Activated T-cell treated with anti-CD3 and anti-CD28 coated beads, Interleukin-2, amount 50 U/mL, for 4 hours (primary cell): ENCODE data around the gene TCIRG1. TPM values are rescaled to one million over a fixed set of nuclear protein-coding genes. Genes with fewer than 3 reads are reported as not detected.
A peak's percentile ranks its signal among the peaks of the same experiment; 100 is the strongest.

Source experiments
- ATAC-seq, 2 donors: fragments of 200-7000 bp; cut with Tn5 transposase; one replicate each; pipeline ENCODE4 v1.10.0; 2021
- DNase-seq: peaks from one replicate; pipeline ENCODE4 v3.0.0-alpha.2; 2020
- H3K27me3 Mint-ChIP-seq: one replicate; pipeline ENCODE4 v1.8.0; 2021; ENCODE audit warnings: low read depth, mixed read lengths
- H3K36me3 Mint-ChIP-seq: one replicate; pipeline ENCODE4 v1.8.0; 2022; ENCODE audit warnings: mixed read lengths; ENCODE audit not compliant: insufficient read depth
- H3K4me1 Mint-ChIP-seq: one replicate; pipeline ENCODE4 v1.8.0; 2021; ENCODE audit warnings: low read depth, mixed read lengths
- H3K4me3 Mint-ChIP-seq: one replicate; pipeline ENCODE4 v1.8.0; 2021; ENCODE audit warnings: mild to moderate bottlenecking, moderate library complexity, mixed read lengths
- H3K9me3 Mint-ChIP-seq: one replicate; pipeline ENCODE4 v1.8.0; 2021; ENCODE audit warnings: mixed read lengths
- total RNA-seq, 3 donors: library from RNA; stranded (reverse); gene quantifications; one replicate each; pipeline ENCODE4 v1.2.1, GENCODE V29; 2021

The TCIRG1 gene
- total RNA-seq, 3 donors from 2014 or later = 87.0 to 109 (median 101) TPM

DNA sequence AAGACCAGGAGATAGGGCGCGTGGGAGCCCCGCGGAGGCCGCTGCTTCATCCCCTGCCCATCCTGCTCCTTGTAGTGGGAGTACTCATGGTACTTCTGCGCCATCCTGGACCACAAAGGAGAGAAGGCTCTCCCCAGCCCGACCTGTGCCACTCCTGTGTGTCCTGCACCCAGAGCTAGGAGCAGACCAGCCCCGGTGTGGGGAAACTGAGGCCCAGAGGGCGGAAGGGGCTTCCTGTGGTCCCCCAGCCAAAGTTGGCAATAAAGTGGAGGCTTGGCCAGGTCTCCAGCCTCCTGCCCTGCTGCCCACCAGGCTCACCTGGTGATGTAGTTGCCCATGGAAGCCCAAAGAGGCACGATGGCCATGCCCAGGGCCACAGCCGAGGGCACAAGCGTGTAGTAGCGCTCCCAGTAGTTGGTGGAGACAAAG, 39.6 kb upstream of the TCIRG1 start:
- peaks cover 7% of the 10 kb centered on the region for H3K36me3 Mint-ChIP-seq
- H3K4me1 Mint-ChIP-seq = peaks cover 30% of the 10 kb centered on the region

DNA sequence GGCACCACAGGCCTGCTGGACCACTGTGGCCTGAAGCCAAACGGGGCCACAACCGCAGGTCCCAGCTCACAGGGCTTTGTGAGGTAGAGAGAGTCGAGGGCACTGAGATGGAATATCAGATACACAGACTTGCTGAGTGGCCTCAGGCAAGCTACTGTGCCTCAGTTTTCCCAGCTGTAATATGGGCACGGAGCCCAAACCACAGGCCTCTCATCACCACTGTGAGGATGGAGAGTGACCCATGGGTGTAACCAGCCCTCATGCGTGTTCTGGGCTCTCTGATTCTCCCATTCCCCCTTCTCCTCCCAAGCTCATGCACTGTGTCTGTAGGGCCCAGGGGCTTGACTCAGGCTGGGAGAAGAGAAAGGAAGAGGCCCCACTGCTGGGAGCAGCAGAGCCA, 39.1 kb upstream of the TCIRG1 start:
- ATAC-seq (no peak), DNase-seq (no peak)
- H3K27me3 Mint-ChIP-seq = no peaks in the 10 kb centered on the region
- peaks cover 29% of the 10 kb centered on the region for H3K4me1 Mint-ChIP-seq
- peaks cover 7% of the 10 kb centered on the region for H3K36me3 Mint-ChIP-seq
- no peak overlapping the region for H3K4me3 Mint-ChIP-seq
- H3K9me3 Mint-ChIP-seq = no peaks in the 10 kb centered on the region

More for the DNA sequence above, 39.6 kb upstream of the TCIRG1 start:
- ATAC-seq (no peak), DNase-seq (no peak)
- H3K9me3 Mint-ChIP-seq = no peaks in the 10 kb centered on the region
- no peaks in the 10 kb centered on the region for H3K27me3 Mint-ChIP-seq
- no peak overlapping the region for H3K4me3 Mint-ChIP-seq

DNA sequence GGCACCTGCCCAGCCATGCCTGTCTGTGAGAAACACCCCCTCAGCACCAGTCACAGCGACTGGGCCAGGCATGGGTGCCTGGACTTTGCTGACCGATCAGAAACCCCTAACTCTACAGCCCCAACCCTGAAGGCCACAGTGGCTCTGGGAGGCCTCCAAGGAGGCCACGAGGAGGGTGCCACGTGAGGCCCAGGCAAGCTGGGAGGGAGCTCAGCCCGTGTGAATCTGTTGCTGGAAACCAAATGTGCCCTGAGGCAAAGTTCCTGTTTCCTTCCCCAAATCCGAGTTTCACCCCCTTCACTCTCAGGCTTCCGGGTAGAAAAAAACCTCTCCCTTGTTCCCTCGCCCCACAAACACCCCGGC, 36.3 kb upstream of the TCIRG1 start:
- Mint-ChIP-seq H3K27me3 (no peaks in the 10 kb centered on the region), H3K9me3 (no peaks in the 10 kb centered on the region), H3K4me3 (peak overlapping the region; percentile 83), H3K4me1 (peaks cover 22% of the 10 kb centered on the region), H3K36me3 (peaks cover 2% of the 10 kb centered on the region)
- DNase-seq = no peak
- no peak for ATAC-seq

DNA sequence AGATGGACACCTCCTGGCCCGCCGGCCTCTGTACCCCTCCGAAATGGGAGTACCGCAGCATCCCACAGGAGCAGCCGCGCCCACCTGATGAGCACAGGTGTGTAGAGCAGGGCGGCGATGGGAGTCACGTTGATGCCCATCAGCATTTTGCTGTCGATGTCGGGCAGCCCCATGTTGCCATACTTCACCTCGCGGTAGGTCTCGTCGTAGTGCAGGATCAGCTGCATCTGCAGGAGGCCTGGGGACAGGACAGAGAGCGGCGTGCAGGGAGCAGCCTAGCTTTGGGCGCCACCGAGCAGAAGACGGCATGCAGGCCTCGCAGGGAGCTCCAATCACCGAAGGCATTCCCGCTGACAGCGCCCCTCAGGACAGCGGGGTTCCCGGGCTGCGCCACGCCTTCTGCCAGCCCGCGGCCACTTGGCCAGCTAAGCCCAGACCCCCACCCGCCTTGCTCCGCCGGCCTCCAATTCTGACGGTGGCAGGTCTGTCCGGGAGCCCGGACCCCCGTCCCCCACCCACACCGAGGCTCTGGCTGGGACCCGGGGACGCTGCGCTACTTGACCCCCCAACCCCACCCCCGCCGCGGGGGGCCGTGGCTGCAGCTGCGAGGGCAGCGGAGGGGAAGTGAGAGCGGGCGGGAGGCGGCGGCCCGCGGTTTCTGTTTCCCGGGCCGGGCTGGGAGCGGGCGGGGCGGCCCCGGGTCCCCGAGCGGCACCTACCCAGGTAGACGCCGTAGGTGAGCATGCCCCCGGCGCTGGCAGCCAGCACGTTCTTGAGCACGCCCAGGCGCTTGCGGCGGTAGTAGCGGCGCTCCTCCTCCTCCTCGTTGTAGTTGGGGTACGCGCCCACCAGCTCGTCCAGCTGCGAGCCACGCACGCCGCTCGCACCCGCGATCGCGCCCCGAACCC, 35.6 kb upstream of the TCIRG1 start:
- DNase-seq (peak; percentile 61), ATAC-seq (peak; percentile 77)
- H3K27me3 Mint-ChIP-seq = no peaks in the 10 kb centered on the region
- H3K4me3 Mint-ChIP-seq = peak overlapping the region; percentile 83
- H3K9me3 Mint-ChIP-seq = no peaks in the 10 kb centered on the region
- H3K36me3 Mint-ChIP-seq = peaks cover 2% of the 10 kb centered on the region
- H3K4me1 Mint-ChIP-seq = peaks cover 20% of the 10 kb centered on the region

DNA sequence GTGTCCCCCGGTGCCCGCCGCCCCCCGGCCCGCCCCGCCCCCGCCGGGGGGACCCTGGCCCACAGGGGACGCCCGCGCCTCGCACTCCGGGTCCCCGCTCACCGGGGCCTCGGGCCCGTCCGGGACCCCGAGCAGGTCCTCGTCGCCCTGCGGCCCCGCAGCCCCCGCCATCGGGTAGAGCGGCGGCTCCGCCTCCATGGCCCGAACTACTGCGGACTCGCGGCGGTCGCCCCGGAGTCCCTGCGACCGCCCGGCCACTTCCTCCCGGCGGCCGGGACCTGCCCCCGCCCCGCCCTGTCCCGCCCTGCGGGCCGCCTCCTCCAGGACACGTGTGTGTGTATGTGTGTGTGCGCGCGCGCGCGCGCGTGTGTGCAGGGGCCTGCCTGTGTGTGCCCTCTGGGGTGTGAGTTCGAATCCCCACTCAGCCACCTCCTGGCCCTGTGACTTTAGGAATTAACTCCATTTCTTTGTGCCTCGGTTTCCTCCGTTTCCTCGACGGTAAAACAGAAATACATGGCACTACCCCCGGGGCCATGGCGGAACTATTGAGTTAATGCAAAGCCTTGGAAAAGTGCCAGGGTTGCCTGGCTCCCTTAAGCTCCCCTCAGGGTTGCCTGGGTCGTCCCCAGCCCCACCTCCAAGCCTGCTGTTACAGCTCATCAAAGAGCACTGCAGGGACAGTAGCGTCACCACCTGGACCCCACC, 34.8 kb upstream of the TCIRG1 start, which contains the start of gene UNC93B1:
UNC93B1 (minus strand) TSS at position 252 of the 705 bp plus-strand sequence; CDS start at position 198, 54 bp downstream.
- Mint-ChIP-seq H3K4me3 (peak within 1 kb of the TSS; percentile 83), H3K36me3 (peaks cover 2% of the 10 kb centered on the region), H3K27me3 (no peaks in the 10 kb centered on the region), H3K9me3 (no peaks in the 10 kb centered on the region), H3K4me1 (peaks cover 15% of the 10 kb centered on the region)
- ATAC-seq (peak; percentile 92 to 96), DNase-seq (peak; percentile 66)

DNA sequence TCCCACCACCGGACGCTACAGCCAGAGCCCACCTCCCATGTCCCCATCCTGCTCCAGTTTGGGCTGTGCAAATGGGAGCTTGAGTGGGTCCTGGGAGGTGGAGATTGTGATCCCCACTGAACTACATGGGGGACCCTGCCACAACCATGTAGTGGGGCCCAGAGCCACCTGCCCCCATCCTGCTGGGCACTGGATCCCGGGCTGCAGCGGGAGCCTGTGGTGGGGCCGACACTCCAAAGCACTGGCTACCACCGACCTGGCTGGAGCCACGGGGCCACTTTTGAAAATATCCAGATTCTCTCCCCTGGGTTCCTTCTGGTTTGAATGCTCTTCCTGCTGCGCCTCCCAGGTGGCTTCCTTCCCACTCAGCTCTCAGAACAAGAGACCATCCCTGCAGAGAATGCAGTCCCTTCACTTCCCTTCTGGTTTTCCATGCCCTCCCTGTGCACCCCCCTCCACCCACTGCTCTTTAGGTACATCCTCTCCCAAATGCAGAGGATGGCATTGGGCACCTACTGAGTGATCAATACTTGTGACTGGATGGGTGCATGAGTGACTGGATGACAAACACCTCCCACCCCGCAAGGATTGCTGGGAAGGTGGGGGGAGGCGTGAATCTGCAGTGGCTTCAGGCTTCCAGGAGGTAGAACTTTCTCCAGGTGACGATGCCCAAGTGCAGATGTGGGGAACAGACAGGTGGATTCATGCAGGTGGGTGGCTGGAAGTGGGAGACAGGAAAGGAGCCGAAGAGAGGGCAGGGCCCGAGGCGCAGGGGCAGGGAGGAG, 34.1 kb upstream of the TCIRG1 start:
- Mint-ChIP-seq H3K36me3 (peaks cover 2% of the 10 kb centered on the region), H3K4me1 (peaks cover 16% of the 10 kb centered on the region), H3K9me3 (no peaks in the 10 kb centered on the region), H3K27me3 (peaks cover 2% of the 10 kb centered on the region), H3K4me3 (peak overlapping the region; percentile 80)
- no peak for DNase-seq
- no peak for ATAC-seq

DNA sequence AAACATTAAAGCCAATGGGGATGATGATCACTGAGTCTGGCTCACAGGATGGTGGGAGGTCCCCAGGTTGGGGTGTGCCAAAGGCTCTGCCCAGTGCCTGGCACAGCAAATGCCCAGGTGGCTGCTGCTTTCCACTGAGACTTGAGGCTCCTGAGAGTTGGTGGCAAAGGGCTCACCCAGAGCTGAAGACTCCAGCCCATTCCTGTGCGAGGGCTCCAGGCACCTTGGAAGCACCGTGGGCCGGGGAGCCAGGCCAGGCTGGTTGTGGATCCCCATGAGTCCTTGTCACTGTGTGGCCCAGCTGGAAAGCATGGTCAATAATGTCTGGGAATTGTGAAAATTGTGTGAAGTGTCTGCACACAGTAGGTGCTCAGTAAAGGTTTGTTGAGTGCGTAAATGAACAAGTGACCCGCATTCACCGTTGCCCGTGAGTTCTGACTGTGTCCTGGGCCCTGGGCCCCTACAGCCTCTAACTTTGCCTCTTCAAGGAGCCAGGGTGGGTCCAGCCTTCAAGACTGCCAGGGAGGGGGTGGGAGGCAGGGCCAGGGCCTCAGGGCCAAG, 32.1 kb upstream of the TCIRG1 start:
- peaks cover 2% of the 10 kb centered on the region for H3K27me3 Mint-ChIP-seq
- no peak overlapping the region for H3K4me3 Mint-ChIP-seq
- H3K4me1 Mint-ChIP-seq = peaks cover 16% of the 10 kb centered on the region
- no peaks in the 10 kb centered on the region for H3K9me3 Mint-ChIP-seq
- ATAC-seq (no peak), DNase-seq (no peak)
- H3K36me3 Mint-ChIP-seq = peaks cover 2% of the 10 kb centered on the region

DNA sequence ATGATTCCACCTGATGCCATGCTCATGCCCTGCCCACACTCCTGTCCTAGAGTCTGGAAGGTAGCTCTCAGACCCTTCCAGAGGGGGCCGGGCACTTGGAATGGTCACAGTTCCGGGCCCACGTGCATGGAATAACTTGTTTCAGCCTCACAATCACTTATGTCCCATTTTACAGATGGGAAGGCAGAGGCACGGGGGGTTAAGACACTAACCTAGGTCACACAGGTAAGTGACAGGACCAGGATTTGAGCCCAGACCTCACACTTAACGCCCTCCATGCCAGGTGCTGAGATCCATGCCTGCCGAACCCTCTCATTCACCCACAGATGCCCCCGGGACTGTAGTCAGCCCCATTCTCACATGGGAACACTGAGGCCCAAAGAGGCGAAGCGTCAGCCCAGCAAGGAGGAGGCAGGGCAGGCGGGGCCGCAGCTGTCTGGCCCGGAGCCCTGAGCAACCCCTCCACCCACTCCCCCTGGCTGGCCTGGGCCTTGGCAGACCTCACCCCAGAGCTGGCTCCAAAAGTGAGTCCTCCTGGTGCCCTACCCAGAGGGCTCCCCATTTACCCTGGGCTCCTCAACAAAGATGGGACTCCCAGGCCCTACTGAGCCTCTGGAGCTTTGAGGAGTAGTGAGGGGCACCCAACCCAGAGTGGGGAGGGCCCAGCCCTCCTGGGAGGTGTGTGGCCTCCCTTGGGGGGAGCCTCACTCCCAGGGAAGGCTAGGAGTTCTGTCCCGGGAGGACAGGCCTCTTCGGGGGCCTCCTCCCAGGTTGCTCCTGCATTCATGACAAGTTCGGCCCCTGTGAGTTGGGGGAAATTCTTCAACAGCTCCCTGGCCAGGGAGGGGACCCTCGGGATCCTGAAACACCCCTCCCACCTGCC, 31.1 kb upstream of the TCIRG1 start:
- DNase-seq (no peak), ATAC-seq (no peak)
- no peaks in the 10 kb centered on the region for H3K9me3 Mint-ChIP-seq
- no peak overlapping the region for H3K4me3 Mint-ChIP-seq
- peaks cover 9% of the 10 kb centered on the region for H3K4me1 Mint-ChIP-seq
- no peaks in the 10 kb centered on the region for H3K36me3 Mint-ChIP-seq
- peaks cover 2% of the 10 kb centered on the region for H3K27me3 Mint-ChIP-seq

DNA sequence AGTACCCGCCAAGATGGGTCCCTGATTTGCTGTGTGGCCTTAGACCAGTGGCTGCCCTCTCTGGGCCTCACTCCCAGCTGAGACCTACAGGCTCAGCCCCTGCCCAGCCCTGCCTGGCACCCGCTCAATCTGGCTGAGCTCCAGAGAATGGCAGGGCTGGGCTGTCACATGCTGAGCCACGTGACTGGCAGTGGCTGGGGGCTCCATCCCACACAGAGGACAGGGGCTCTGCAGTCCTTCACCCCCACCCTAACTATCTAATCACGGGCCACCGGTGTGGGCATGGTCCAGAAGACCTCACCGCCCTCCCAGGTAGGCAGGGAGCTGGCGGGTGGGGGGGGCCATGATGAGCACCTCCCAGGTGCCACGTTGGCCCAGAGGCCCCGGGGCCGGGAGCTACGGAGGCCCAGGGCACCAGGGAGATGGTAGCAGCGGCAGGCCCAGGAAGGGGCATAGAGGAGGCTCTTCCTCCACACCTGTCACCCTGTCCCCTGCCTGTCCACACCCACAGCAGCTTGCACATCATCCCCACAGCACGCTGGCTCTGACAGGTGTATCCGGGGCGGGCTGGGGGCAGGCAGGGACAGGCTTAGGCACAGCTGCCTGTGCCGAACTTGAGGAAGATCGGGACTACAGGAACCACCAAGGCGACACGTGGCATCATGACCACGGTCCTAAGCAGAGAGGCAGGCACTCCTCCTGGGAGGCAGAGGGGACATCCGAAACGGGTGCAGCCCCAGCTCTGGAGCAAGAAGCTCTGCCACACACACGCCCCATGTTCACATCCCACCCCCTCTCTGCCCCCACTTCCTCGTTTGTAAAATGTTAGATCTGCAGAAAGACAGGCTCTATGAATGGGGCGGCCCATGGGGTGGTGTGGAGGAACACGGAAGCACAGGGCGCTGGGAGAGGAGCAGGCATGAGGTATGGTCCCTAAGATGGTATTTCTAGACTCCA, 30.2 kb upstream of the TCIRG1 start:
- Mint-ChIP-seq H3K27me3 (peaks cover 2% of the 10 kb centered on the region), H3K36me3 (no peaks in the 10 kb centered on the region), H3K4me3 (no peak overlapping the region), H3K9me3 (no peaks in the 10 kb centered on the region), H3K4me1 (peaks cover 6% of the 10 kb centered on the region)
- DNase-seq (no peak), ATAC-seq (no peak)

DNA sequence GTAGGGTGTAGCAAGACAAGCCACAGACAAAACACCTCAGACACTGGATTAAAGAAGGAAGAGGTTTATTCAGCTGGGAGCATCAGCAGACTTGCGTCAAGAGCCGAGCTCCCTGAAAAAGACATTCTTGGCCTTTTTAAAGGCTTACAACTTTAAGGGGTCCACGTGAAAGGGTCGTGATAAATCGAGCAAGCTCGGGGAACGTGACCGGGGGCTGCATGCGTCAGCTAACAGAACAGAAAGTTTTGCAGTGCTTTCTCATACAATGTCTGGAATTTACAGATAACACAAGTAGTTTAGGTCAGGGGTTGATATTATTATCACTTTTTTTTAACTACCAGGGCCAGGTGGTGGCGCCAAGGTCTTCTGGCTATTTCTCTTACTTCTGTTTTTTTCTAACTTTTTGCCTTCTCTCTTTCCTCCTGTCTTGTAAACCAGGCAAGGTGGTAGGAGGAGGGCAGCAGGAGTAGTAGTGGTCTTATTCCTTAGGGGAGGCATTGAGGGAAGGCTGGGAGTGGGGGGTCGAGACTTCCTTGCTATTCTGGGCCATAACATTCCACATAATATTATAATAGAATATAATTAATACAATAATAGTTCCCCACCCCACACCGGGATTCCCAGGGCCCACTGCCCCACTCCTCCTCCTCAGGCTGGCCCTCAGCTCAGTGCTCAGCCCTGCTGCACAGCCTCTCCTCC, 29.3 kb upstream of the TCIRG1 start:
- Mint-ChIP-seq H3K4me3 (no peak overlapping the region), H3K27me3 (peaks cover 2% of the 10 kb centered on the region), H3K9me3 (no peaks in the 10 kb centered on the region), H3K4me1 (peaks cover 4% of the 10 kb centered on the region), H3K36me3 (no peaks in the 10 kb centered on the region)
- ATAC-seq (no peak), DNase-seq (no peak)

DNA sequence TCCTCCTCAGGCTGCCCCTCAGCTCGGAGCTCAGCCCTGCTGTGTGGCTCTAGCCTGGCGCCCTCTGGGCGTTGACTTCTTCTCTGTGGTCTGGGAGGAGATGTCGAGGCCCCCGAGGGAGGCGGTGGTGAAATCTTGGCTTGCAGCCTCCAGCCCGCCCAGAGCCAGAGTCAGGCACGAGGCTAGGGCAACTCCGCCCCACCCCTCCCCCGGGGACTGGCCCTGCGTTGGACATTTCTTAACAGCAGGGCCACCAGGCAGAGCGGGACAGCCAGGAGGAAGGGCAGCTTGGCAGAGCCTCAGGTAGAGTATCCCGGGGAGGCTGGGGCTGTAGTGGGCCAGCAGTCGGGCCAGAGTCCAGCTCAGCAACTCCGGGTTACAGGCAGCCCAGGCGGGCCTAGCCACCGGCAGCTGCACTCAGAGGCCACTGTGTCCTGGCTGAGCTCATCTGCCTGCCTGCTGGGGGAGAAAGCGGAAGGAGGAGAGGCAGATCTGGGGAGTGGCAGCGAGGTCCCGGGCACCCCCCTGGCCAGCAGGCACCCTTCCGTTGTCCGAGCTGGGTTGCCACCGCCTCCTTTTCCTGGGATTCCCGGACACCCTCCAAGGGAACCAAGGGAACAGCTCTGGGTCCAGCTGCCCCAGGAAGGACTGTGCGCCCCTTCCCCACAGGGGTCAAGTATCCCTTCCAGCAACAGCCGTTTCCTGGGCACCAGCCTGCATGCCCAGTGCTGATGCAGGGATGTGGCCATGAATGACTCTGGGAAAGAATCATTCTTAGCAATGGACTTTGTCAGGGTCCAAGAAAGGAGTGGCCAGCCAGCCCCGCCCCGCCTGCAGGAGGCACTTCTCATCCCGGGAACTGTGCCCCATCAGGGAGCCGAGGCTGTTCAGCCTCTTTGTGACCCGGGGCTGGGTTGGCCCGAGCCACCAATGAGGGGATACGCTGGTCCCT, 28.5 kb upstream of the TCIRG1 start, which contains the start of gene ALDH3B1:
ALDH3B1 (plus strand) TSS at position 238 of the 952 bp plus-strand sequence. CDS start 4,971 bp downstream, outside the sequence.
- Mint-ChIP-seq H3K4me1 (peaks cover 1% of the 10 kb centered on the region), H3K36me3 (no peaks in the 10 kb centered on the region)

More for the DNA sequence above, 28.5 kb upstream of the TCIRG1 start, which contains the start of gene ALDH3B1:
- no peak within 1 kb of the TSS for H3K4me3 Mint-ChIP-seq
- ATAC-seq = no peak
- no peaks in the 10 kb centered on the region for H3K9me3 Mint-ChIP-seq
- peaks cover 2% of the 10 kb centered on the region for H3K27me3 Mint-ChIP-seq
- no peak for DNase-seq
